ENCODE measurements around the gene CCDC169.

CCDC169 gene

DNA sequence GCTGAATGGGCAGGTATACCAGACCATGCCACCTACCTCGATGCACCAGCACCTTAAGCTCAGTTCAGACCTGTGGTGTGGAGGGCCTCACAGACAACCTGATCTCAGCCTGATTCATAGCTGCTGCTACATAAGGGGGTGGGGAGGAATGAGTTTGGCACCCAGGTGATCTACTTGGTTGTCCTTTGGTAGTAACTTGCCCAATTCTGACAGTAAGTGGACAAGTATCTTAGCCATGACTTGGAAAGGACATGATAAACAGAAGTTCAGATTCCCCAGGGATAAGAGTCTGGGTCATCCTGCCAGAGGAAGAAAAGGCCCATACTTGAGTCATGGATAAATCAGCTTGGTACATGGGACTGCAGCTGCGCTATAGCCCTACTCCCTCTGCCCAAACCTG is 54.9 kb downstream of the CCDC169 start:
- no peak for DNase-seq (ENCODE audit: low read depth)

DNA sequence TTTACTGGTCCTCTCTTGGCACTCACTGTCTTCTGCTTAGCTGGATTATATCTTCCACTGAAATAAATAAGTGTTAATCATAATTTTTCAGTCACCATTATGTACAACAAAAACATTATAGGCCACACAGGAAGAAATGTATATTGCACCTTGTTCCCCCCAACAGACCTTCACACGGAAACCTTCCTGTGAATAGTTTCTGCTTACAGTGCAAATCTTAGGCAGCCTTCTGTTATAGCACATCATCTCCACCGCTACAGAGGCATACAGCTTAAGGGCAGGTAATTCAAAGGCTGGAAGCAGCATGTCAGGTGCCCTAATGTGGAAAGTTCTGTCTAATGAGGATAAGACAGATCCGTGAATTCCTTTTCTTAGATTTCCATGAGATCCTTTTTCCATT is 66.4 kb downstream of the CCDC169 start:
- DNase-seq (ENCODE audit: low read depth), result no peak

DNA sequence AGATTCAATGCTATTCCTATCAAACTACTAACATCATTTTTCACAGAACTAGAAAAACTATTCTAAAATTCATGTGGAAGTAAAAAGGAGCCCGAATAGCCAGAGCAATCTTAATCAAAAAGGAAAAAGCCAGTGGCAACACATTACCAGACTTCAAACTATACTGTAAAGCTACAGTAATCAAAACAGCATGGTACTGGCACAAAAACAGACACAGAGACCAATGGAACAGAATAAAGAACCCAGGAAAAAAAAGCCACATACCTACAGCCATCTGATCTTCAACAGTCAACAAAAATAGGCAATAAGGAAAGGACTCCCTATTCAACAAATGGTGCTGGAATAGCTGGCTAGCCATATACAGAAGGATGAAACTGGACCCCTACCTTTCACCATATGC is 72.9 kb downstream of the CCDC169 start:
- DNase-seq (ENCODE audit: low read depth), result no peak

GRCh38 chr13:36219883-36220282 is 77.7 kb downstream of the CCDC169 start:
- DNase-seq (ENCODE audit: low read depth), result no peak

DNA sequence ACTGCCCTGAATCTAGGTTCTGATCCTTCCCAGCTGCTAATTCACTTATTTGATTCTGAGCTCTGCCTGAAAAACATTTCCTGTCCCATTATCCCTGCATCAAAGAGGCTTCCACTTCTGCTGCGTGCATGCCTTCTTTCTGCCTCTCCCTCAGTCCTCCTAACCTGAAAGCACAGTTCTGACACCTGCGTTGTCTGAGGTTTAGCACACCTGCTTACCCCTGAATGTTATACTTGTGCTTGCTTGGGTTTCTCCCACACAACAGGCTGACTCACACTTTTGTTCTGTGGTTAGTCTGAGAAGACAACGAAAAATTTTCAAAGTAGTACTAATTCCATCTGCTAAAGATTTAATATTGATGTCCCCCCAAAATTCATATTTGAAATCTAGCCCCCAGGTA is 80.2 kb downstream of the CCDC169 start:
- no peak for DNase-seq (ENCODE audit: low read depth)

DNA sequence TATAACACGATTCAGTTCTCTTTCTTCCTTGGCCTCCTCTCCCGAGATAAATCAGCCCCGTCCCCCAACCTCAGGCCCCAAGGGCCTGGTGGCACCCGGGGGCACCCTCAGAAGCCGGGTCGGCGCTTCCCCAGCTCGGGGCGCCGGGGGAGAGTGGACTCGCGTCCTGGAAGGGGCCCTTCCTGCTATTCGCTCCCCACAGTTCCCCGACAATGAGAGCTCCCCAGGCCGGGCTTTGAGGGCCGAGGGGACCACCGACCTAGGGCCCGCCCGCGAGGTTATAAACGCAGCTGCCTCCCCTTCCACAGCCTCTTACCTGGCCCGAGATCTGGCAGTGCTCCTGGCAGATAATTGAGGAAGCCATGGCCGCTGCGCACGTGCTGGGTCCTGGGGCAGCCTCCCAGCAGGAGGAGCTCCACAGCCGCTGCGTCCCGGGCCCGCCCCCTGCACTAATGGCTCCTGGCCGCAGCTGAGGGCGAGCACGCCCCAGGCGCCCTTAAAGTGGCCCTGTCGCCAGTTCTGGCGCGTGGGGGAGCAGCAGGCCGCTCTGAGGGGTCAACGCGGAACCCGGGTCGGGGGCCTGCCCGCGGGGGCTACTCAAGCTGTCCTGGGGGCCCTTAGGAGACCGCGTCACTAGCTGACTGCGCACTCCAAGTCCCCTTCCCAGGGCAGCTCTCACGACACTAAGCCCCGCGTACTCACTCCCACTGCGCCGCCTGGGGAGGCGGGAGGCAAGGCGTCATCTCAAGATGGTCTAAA is 83.3 kb downstream of the CCDC169 start, which contains the start of gene SOHLH2:
TSS of gene SOHLH2 (minus strand) at position 394 of the 759 bp plus-strand sequence. CDS start at position 364, 30 bp downstream.
- DNase-seq (ENCODE audit: low read depth), result no peak

- no peak for DNase-seq (ENCODE audit: low read depth)
Observed at GRCh38 chr13:36212789-36213188, 84.8 kb downstream of the CCDC169 start.

GRCh38 chr13:36211567-36211966 is 86.0 kb downstream of the CCDC169 start:
- no peak for DNase-seq (ENCODE audit: low read depth)

DNA sequence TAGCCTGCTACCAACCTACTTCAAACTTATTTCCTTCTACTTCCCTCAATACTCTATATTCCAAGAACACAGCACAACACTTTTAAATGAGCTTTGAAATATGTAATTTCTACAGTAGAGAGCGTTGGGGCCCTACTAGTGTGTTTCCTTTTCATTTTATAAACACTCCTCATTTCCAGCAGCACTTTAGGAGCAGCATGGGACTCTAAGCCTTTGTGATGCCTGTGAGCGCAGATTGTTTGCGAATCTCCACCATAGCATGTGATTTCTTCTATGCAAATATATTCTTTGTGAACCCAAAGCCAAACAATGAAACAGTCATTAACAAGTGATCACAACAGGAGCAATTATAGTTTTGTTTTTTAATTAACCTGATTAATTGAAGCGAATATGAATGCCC is 86.9 kb downstream of the CCDC169 start:
- no peak for DNase-seq (ENCODE audit: low read depth)

- DNase-seq (ENCODE audit: low read depth), result peak; percentile 20
Observed at GRCh38 chr13:36207672-36208071, 89.9 kb downstream of the CCDC169 start.

DNA sequence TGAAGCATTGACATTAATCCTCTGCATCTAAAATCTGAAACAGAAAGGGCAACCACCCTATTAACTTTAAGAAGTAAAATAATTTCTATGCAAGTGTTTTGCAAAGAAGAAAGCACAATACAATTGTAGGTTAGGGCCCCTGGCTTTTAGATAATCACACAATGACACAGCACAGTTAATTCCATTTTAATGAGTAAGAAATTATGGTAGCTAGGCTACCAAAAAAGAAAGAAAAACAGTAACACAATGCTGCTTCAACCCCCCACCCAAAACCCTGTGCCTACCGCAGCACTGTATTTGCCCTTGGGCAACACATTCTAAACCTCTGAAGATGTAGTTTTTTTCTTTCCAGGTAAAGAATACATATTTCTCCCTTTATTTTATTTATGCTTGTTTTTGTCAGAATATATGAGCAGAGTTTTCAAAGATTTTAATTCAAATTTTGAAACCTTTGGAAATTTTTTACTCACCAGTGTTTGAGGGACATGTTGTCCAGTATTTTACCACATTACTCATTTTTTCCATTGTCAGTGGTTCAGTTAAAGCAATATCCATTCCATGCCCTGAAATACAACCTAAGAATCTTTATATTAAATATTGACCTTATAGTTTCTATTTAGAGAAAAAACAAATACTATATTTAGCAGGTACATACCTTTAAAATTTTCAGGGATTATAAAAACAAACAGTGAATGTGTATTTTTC is 104.3 kb downstream of the CCDC169 start:
- DNase-seq (ENCODE audit: low read depth), result peak; percentile 75

GRCh38 chr13:36192166-36192565 is 105.4 kb downstream of the CCDC169 start:
- DNase-seq (ENCODE audit: low read depth), result peak; percentile 29

GRCh38 chr13:36190771-36191170 is 106.8 kb downstream of the CCDC169 start:
- DNase-seq (ENCODE audit: low read depth), result peak; percentile 20

GRCh38 chr13:36188441-36188840 is 109.2 kb downstream of the CCDC169 start:
- no peak for DNase-seq (ENCODE audit: low read depth)

- no peak for DNase-seq (ENCODE audit: low read depth)
Observed at GRCh38 chr13:36183901-36184300, 113.7 kb downstream of the CCDC169 start.

All from EH (cell line).